ENCODE measurements around the gene AIG1. TPM values are rescaled to one million over a fixed set of nuclear protein-coding genes. Genes with fewer than 3 reads are reported as not detected.

The AIG1 gene
- polyA plus RNA-seq, 1 of the 3 experiments (the other 2 are of a cell fraction): 36.8 TPM

DNA sequence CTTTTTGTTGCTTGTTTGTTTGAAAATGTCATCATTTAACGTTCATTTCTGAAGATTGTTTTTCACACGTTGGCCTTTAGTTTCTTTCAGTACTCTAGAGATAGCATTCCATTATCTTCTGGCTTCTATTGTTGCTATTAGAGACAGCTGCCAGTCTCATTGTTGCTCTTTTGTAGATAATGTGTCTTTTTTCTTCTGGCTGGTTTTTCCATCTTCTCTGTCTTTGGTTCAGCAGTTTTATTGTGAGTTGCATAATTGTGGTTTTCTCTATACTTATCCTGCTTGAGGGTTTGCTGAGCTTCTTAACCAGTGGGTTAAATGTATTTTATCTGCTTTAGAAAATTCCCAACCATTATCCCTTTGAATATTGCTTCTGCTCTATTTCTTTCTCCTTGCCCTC, 23.2 kb upstream of the AIG1 start:
- CTCF ChIA-PET: no interaction called here

GRCh38 chr6:143038833-143039232, 21.9 kb upstream of the AIG1 start:
- no peak overlapping the region for H3K4me2 ChIP-seq
- H3K36me3 ChIP-seq (replicated peaks in 1 of 2; ENCODE audit: control insufficient read depth in 1 of 2, insufficient read depth in 2 of 2, low read length in 1 of 2): no peaks in the 10 kb centered on the region
- ChIA-PET POLR2A (no interaction called here), CTCF (no interaction called here)
- H2AFZ ChIP-seq (ENCODE audit: low read depth): no peak overlapping the region
- TF ChIP-seq NFIC (IDR thresholded peaks at IDR 0.05; ENCODE audit: borderline replicate concordance) (no peak), RFX5 (IDR thresholded peaks at IDR 0.05; ENCODE audit: low read length) (no peak), RAD21 (IDR thresholded peaks at IDR 0.05; ENCODE audit: low read length) (no peak; the same call in 1 of the 2 replicates)
- no peaks in the 10 kb centered on the region for H4K20me1 ChIP-seq (ENCODE audit: insufficient read depth)
- H3F3A ChIP-seq (replicated peaks; ENCODE audit: insufficient read depth): no peaks in the 10 kb centered on the region
- H3K27me3 ChIP-seq (ENCODE audit: insufficient read depth): no peaks in the 10 kb centered on the region
- DNase-seq: no peak
- no peaks in the 10 kb centered on the region for H3K9me2 ChIP-seq
- H3K4me3 ChIP-seq (ENCODE audit: low read depth in 2 of 2, low read length in 1 of 2): no peak overlapping the region
- no peak overlapping the region for H3K27ac ChIP-seq (ENCODE audit: low read depth in 2 of 2, low read length in 1 of 2)
- no peaks in the 10 kb centered on the region for H3K79me2 ChIP-seq (ENCODE audit: insufficient read depth)
- H3K9ac ChIP-seq: no peak overlapping the region
- no peaks in the 10 kb centered on the region for H3K4me1 ChIP-seq (ENCODE audit: control insufficient read depth in 1 of 2, insufficient read depth in 2 of 2, low read depth in 1 of 2, low read length in 1 of 2)
- H3K9me3 ChIP-seq: no peaks in the 10 kb centered on the region

More for the DNA sequence above, 23.2 kb upstream of the AIG1 start:
- TF ChIP-seq RAD21 (IDR thresholded peaks at IDR 0.05; ENCODE audit: low read length) (no peak), TCF12 (IDR thresholded peaks at IDR 0.05) (no peak), CTCF (IDR thresholded peaks at IDR 0.05) (no peak), FOXJ3 (CRISPR knock-in tag; IDR thresholded peaks at IDR 0.05) (no peak), IRF3 (IDR thresholded peaks at IDR 0.05; ENCODE audit: low read depth, low read length) (no peak), EZH2phosphoT487 (IDR thresholded peaks at IDR 0.05; ENCODE audit: borderline replicate concordance, low read depth) (no peak), SMC3 (IDR thresholded peaks at IDR 0.05; ENCODE audit: low read depth, low read length) (no peak)
- TF ChIP-seq, protein P1, sequence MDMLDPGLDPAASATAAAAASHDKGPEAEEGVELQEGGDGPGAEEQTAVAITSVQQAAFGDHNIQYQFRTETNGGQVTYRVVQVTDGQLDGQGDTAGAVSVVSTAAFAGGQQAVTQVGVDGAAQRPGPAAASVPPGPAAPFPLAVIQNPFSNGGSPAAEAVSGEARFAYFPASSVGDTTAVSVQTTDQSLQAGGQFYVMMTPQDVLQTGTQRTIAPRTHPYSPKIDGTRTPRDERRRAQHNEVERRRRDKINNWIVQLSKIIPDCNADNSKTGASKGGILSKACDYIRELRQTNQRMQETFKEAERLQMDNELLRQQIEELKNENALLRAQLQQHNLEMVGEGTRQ (IDR thresholded peaks at IDR 0.05; ENCODE audit: borderline replicate concordance, low read depth, low read length): no peak
- no peaks in the 10 kb centered on the region for H3K36me3 ChIP-seq (replicated peaks in 1 of 2; ENCODE audit: control insufficient read depth in 1 of 2, insufficient read depth in 2 of 2, low read length in 1 of 2)
- no peaks in the 10 kb centered on the region for H3K9me2 ChIP-seq
- no peak overlapping the region for H3K4me3 ChIP-seq (ENCODE audit: low read depth in 2 of 2, low read length in 1 of 2)
- DNase-seq: no peak
- no peaks in the 10 kb centered on the region for H3K9me3 ChIP-seq
- no peak overlapping the region for H3K9ac ChIP-seq
- no peak overlapping the region for H3K4me2 ChIP-seq
- no peaks in the 10 kb centered on the region for H3K79me2 ChIP-seq (ENCODE audit: insufficient read depth)
- H3K4me1 ChIP-seq (ENCODE audit: control insufficient read depth in 1 of 2, insufficient read depth in 2 of 2, low read depth in 1 of 2, low read length in 1 of 2): no peaks in the 10 kb centered on the region
- no peak overlapping the region for H3K27ac ChIP-seq (ENCODE audit: low read depth in 2 of 2, low read length in 1 of 2)
- WGBS (ENCODE audit: low lambda C conversion rate): 42% methylated on average over 2 of the region's 2 CpGs
- POLR2A ChIA-PET: no interaction called here
- no peaks in the 10 kb centered on the region for H3K27me3 ChIP-seq (ENCODE audit: insufficient read depth)
- no peak overlapping the region for H2AFZ ChIP-seq (ENCODE audit: low read depth)
- no peaks in the 10 kb centered on the region for H3F3A ChIP-seq (replicated peaks; ENCODE audit: insufficient read depth)
- H4K20me1 ChIP-seq (ENCODE audit: insufficient read depth): no peaks in the 10 kb centered on the region
